ENCODE data around the gene TMEM150C. TPM values are rescaled to one million over a fixed set of nuclear protein-coding genes. Genes with fewer than 3 reads are reported as not detected.
A peak's percentile ranks its signal among the peaks of the same experiment; 100 is the strongest.

Gene TMEM150C
- total RNA-seq, 1 experiment from 2014 or later = 2.7 TPM

DNA sequence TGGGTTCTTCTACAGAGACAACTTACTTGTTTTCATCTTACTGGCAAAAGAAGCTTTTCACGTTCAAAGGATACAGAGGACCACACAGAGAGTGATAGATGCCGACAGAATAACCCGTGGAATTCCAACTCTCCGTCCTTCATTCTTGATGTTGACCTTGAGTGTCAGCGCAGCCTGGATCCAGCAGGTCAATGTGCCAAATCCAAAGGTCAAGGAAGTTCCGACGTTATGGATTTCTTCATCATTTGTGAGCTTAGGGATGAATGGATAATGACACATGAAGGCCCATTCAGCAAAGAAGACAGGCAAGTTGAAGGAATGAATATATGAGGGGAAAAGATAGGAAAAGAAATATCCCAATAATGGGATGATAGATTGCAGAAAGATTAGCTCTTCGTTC, 71.8 kb downstream of the TMEM150C start:
- no CpG with 5 or more reads among the region's 8 CpGs for WGBS (ENCODE audit: extremely low coverage, insufficient read length, low lambda C conversion rate)
- Histone ChIP-seq H3K4ac (ENCODE audit: low read depth, low read length) (no peak overlapping the region), H3K9me3 (ENCODE audit: control insufficient read depth, low read depth, low read length) (no peaks in the 10 kb centered on the region), H3K27ac (ENCODE audit: insufficient read length, low read depth, low read length) (no peak overlapping the region), H3T11ph (ENCODE audit: low read length) (no peak overlapping the region), H4K8ac (replicated peaks; ENCODE audit: insufficient read length, low read depth, low read length) (no peak overlapping the region), H2BK20ac (ENCODE audit: low read depth, low read length, poor library complexity, severe bottlenecking) (no peak overlapping the region), H4K91ac (ENCODE audit: insufficient read length, low read depth, low read length) (no peak overlapping the region), H3K4me2 (ENCODE audit: insufficient read depth, insufficient read length, low read length) (no peak overlapping the region), H2AFZ (ENCODE audit: low read length) (no peak overlapping the region), H2BK5ac (ENCODE audit: insufficient read length, low read length) (peak overlapping the region; percentile 19), H2BK15ac (ENCODE audit: low read depth, low read length) (no peak overlapping the region), H3K18ac (ENCODE audit: insufficient read length, low read depth, low read length) (no peak overlapping the region), H3K27me3 (ENCODE audit: insufficient read depth, low read length) (no peaks in the 10 kb centered on the region), H3K14ac (ENCODE audit: insufficient read depth, low read length) (no peak overlapping the region), H3K79me2 (ENCODE audit: insufficient read depth, low read length) (no peaks in the 10 kb centered on the region), H2BK12ac (ENCODE audit: insufficient read length, low read depth, low read length) (no peak overlapping the region), H4K20me1 (ENCODE audit: control insufficient read depth, insufficient read depth, insufficient read length) (no peaks in the 10 kb centered on the region), H2BK120ac (ENCODE audit: low read depth, low read length, poor library complexity, severe bottlenecking) (no peak overlapping the region), H3K9ac (ENCODE audit: extremely low read depth, insufficient read length, low read length) (no peak overlapping the region), H2AK5ac (ENCODE audit: insufficient read length, low read length) (no peak overlapping the region), H3K4me1 (ENCODE audit: insufficient read depth, low read length) (no peaks in the 10 kb centered on the region), H4K5ac (ENCODE audit: insufficient read length, low read depth, low read length) (no peak overlapping the region), H3K56ac (ENCODE audit: insufficient read length, low read depth, low read length) (no peak overlapping the region), H3K79me1 (ENCODE audit: insufficient read depth, low read depth, low read length, poor library complexity, severe bottlenecking) (no peaks in the 10 kb centered on the region), H3K23ac (ENCODE audit: insufficient read length, low read depth, low read length) (no peak overlapping the region), H3K23me2 (ENCODE audit: insufficient read length, low read depth, low read length, poor library complexity, severe bottlenecking) (no peaks in the 10 kb centered on the region)
- H3K4me1 Mint-ChIP-seq = peaks cover 6 to 11% of the 10 kb centered on the region in 2 experiments; a peak in 3 of 4 replicates
- H3K4me3 Mint-ChIP-seq = no peak overlapping the region
- H3K36me3 Mint-ChIP-seq (ENCODE audit: insufficient read depth in 1 of 3, low read depth in 3 of 3) = no peaks in the 10 kb centered on the region; a peak in 1 of 7 replicates
- TF ChIP-seq, protein P1, sequence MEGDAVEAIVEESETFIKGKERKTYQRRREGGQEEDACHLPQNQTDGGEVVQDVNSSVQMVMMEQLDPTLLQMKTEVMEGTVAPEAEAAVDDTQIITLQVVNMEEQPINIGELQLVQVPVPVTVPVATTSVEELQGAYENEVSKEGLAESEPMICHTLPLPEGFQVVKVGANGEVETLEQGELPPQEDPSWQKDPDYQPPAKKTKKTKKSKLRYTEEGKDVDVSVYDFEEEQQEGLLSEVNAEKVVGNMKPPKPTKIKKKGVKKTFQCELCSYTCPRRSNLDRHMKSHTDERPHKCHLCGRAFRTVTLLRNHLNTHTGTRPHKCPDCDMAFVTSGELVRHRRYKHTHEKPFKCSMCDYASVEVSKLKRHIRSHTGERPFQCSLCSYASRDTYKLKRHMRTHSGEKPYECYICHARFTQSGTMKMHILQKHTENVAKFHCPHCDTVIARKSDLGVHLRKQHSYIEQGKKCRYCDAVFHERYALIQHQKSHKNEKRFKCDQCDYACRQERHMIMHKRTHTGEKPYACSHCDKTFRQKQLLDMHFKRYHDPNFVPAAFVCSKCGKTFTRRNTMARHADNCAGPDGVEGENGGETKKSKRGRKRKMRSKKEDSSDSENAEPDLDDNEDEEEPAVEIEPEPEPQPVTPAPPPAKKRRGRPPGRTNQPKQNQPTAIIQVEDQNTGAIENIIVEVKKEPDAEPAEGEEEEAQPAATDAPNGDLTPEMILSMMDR (conservative IDR thresholded peaks at IDR 0.05) = no peak
- no peak overlapping the region for H3K27ac Mint-ChIP-seq
- no peaks in the 10 kb centered on the region for H3K27me3 Mint-ChIP-seq (ENCODE audit: low read depth)
- DNase-seq = no peak
- H3K9me3 Mint-ChIP-seq = no peaks in the 10 kb centered on the region
